ENCODE results near the gene UMODL1. TPM values are rescaled to one million over a fixed set of nuclear protein-coding genes. Genes with fewer than 3 reads are reported as not detected.
A peak's percentile ranks its signal among the peaks of the same experiment; 100 is the strongest.

Gene UMODL1
- total and polyA plus RNA-seq, 2 donors (not counting 1 experiment from before 2014, with no cell fraction given), result not detected

- H3K9ac ChIP-seq (ENCODE audit: insufficient read depth, low read length), result no peak overlapping the region
- H3K79me2 ChIP-seq (ENCODE audit: control insufficient read depth, insufficient read depth, low read length), result no peaks in the 10 kb centered on the region
- no peaks in the 10 kb centered on the region for H3K27me3 ChIP-seq (ENCODE audit: control insufficient read depth, insufficient read depth, low read length)
- no peak overlapping the region for H2AFZ ChIP-seq (ENCODE audit: low read length)
- DNase-seq (ENCODE audit: low read depth in 2 of 2), result no peak
- no peak overlapping the region for H3K4me2 ChIP-seq (ENCODE audit: extremely low read depth, insufficient read depth, low read length)
- peaks cover 28% of the 10 kb centered on the region for H3K4me1 ChIP-seq (ENCODE audit: control insufficient read depth, extremely low read depth, insufficient read depth, low read length)
- TF ChIP-seq, protein P1, sequence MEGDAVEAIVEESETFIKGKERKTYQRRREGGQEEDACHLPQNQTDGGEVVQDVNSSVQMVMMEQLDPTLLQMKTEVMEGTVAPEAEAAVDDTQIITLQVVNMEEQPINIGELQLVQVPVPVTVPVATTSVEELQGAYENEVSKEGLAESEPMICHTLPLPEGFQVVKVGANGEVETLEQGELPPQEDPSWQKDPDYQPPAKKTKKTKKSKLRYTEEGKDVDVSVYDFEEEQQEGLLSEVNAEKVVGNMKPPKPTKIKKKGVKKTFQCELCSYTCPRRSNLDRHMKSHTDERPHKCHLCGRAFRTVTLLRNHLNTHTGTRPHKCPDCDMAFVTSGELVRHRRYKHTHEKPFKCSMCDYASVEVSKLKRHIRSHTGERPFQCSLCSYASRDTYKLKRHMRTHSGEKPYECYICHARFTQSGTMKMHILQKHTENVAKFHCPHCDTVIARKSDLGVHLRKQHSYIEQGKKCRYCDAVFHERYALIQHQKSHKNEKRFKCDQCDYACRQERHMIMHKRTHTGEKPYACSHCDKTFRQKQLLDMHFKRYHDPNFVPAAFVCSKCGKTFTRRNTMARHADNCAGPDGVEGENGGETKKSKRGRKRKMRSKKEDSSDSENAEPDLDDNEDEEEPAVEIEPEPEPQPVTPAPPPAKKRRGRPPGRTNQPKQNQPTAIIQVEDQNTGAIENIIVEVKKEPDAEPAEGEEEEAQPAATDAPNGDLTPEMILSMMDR (conservative IDR thresholded peaks at IDR 0.05 in 1 of 2, IDR thresholded peaks at IDR 0.05 in 1 of 2; ENCODE audit: low read depth in 1 of 2, low read length in 2 of 2), result no peak
- no peak for TF ChIP-seq EZH2 (IDR thresholded peaks at IDR 0.05; ENCODE audit: low read length, missing control alignments)
- no peaks in the 10 kb centered on the region for H4K20me1 ChIP-seq (ENCODE audit: control insufficient read depth, extremely low read depth, insufficient read depth, low read length)
- no peaks in the 10 kb centered on the region for H3K36me3 ChIP-seq (ENCODE audit: control insufficient read depth, insufficient read depth, low read length)
- H3K4me3 ChIP-seq (replicated peaks in 1 of 4; ENCODE audit: control extremely low read depth in 1 of 4, insufficient read depth in 1 of 4, low read depth in 3 of 4, low read length in 4 of 4), result no peak overlapping the region
- H3K9me3 ChIP-seq (ENCODE audit: control insufficient read depth, insufficient read depth, low read depth, low read length), result no peaks in the 10 kb centered on the region
- no peak overlapping the region for H3K27ac ChIP-seq (ENCODE audit: insufficient read depth, low read length)
Observed at GRCh38 chr21:42037516-42037915, 33.6 kb upstream of the UMODL1 start.

GRCh38 chr21:42037943-42038342 is 33.2 kb upstream of the UMODL1 start:
- Histone ChIP-seq H3K36me3 (ENCODE audit: control insufficient read depth, insufficient read depth, low read length) (no peaks in the 10 kb centered on the region), H4K20me1 (ENCODE audit: control insufficient read depth, extremely low read depth, insufficient read depth, low read length) (no peaks in the 10 kb centered on the region), H3K27ac (ENCODE audit: insufficient read depth, low read length) (no peak overlapping the region), H3K4me3 (replicated peaks in 1 of 4; ENCODE audit: control extremely low read depth in 1 of 4, insufficient read depth in 1 of 4, low read depth in 3 of 4, low read length in 4 of 4) (no peak overlapping the region), H3K4me1 (ENCODE audit: control insufficient read depth, extremely low read depth, insufficient read depth, low read length) (peaks cover 28% of the 10 kb centered on the region), H2AFZ (ENCODE audit: low read length) (no peak overlapping the region), H3K9me3 (ENCODE audit: control insufficient read depth, insufficient read depth, low read depth, low read length) (no peaks in the 10 kb centered on the region), H3K27me3 (ENCODE audit: control insufficient read depth, insufficient read depth, low read length) (no peaks in the 10 kb centered on the region), H3K4me2 (ENCODE audit: extremely low read depth, insufficient read depth, low read length) (no peak overlapping the region), H3K79me2 (ENCODE audit: control insufficient read depth, insufficient read depth, low read length) (no peaks in the 10 kb centered on the region), H3K9ac (ENCODE audit: insufficient read depth, low read length) (no peak overlapping the region)
- TF ChIP-seq, protein P1 (conservative IDR thresholded peaks at IDR 0.05 in 1 of 2, IDR thresholded peaks at IDR 0.05 in 1 of 2; ENCODE audit: low read depth in 1 of 2, low read length in 2 of 2), result no peak
- TF ChIP-seq EZH2 (IDR thresholded peaks at IDR 0.05; ENCODE audit: low read length, missing control alignments), result no peak
- DNase-seq (ENCODE audit: low read depth in 2 of 2), result peak in 1 of 2 donors; percentile 33

DNA sequence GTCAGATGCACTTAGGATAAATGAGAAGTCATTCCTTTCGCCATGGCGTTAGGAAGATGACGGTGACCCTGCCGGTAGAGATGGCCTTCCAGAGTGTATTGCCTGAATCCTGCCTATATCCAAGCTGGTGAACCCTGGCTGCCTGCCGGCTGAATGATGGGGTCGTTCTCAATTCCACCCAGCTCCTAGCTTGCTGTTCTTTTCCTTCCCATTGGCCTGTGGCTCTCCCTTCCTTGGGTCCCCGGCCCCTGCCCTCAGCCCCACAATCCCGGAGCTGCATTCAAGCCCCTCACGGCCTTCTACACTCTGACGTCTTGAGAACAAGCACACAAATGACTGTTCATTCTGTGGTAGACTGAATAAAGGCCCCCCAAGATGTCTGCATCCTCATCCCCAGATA is 32.7 kb upstream of the UMODL1 start:
- H3K36me3 ChIP-seq (ENCODE audit: control insufficient read depth, insufficient read depth, low read length), result no peaks in the 10 kb centered on the region
- no peak for DNase-seq (ENCODE audit: low read depth in 2 of 2)
- no peak overlapping the region for H2AFZ ChIP-seq (ENCODE audit: low read length)
- no peak overlapping the region for H3K4me2 ChIP-seq (ENCODE audit: extremely low read depth, insufficient read depth, low read length)
- H3K4me1 ChIP-seq (ENCODE audit: control insufficient read depth, extremely low read depth, insufficient read depth, low read length), result peaks cover 28% of the 10 kb centered on the region
- no peaks in the 10 kb centered on the region for H3K27me3 ChIP-seq (ENCODE audit: control insufficient read depth, insufficient read depth, low read length)
- H3K9me3 ChIP-seq (ENCODE audit: control insufficient read depth, insufficient read depth, low read depth, low read length), result no peaks in the 10 kb centered on the region
- no peak overlapping the region for H3K4me3 ChIP-seq (replicated peaks in 1 of 4; ENCODE audit: control extremely low read depth in 1 of 4, insufficient read depth in 1 of 4, low read depth in 3 of 4, low read length in 4 of 4)
- no peak for TF ChIP-seq EZH2 (IDR thresholded peaks at IDR 0.05; ENCODE audit: low read length, missing control alignments)
- TF ChIP-seq, protein P1 (conservative IDR thresholded peaks at IDR 0.05 in 1 of 2, IDR thresholded peaks at IDR 0.05 in 1 of 2; ENCODE audit: low read depth in 1 of 2, low read length in 2 of 2), result no peak
- no peaks in the 10 kb centered on the region for H4K20me1 ChIP-seq (ENCODE audit: control insufficient read depth, extremely low read depth, insufficient read depth, low read length)
- H3K79me2 ChIP-seq (ENCODE audit: control insufficient read depth, insufficient read depth, low read length), result no peaks in the 10 kb centered on the region
- no peak overlapping the region for H3K9ac ChIP-seq (ENCODE audit: insufficient read depth, low read length)
- H3K27ac ChIP-seq (ENCODE audit: insufficient read depth, low read length), result peak overlapping the region; percentile 98

Measured in fibroblast of lung (primary cell).